ENCODE data around the gene MPV17. TPM values are rescaled to one million over a fixed set of nuclear protein-coding genes. Genes with fewer than 3 reads are reported as not detected.

The MPV17 gene
- total RNA-seq, 1 experiment from 2014 or later, result 59.4 TPM

DNA sequence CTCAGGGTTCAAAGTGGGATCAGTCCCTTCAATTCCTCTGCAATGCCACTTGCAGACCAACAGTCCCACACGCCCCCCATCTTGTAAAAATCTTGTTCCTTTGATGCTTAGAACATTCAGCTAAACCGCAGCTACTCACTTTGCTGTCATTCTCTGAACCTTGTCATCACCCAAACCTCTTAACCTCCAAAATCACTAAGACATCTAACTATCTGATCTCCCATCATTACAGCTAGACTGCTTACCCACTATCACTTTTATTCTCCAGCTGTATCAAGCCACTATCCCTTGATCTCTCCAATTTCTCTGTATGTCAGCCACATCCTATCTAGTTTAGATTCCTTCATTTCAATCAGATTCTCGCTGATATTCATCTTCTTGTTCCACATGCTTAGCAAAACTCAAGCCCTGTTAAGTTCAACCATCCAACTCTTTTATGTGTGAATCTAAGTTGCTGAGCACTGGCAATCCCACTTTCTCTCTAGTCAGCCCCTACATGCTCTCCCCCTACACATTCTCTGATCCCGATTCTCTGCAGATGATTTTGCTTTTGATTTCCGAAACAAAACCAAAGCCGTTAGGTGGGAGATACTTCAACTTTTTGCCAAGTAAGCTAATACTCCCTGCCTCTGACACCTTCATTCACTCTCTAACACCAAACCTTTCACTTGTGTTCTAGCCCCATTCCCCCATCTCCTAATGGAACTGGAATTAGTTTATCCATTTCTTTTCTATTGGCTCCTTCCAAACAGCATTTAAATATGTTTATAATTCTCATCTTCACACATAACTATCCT lies 29.1 kb upstream of the MPV17 start:
- Histone ChIP-seq H3K79me2 (ENCODE audit: insufficient read depth, low read length) (peaks cover 45% of the 10 kb centered on the region; the same call in 1 of the 2 replicates), H3K9ac (ENCODE audit: extremely low read depth, insufficient read length, low read length) (no peak overlapping the region), H2BK12ac (ENCODE audit: insufficient read length, low read depth, low read length) (no peak overlapping the region), H2BK20ac (ENCODE audit: low read depth, low read length, poor library complexity, severe bottlenecking) (no peak overlapping the region), H3K4me2 (ENCODE audit: insufficient read depth, insufficient read length, low read length) (no peak overlapping the region), H3K4ac (ENCODE audit: low read depth, low read length) (no peak overlapping the region), H3K9me3 (ENCODE audit: control insufficient read depth, low read depth, low read length) (no peaks in the 10 kb centered on the region), H3K27me3 (ENCODE audit: insufficient read depth, low read length) (no peaks in the 10 kb centered on the region), H3K4me1 (ENCODE audit: insufficient read depth, low read length) (peaks cover 2% of the 10 kb centered on the region; the same call in 1 of the 2 replicates), H3K56ac (ENCODE audit: insufficient read length, low read depth, low read length) (no peak overlapping the region), H2BK15ac (ENCODE audit: low read depth, low read length) (no peak overlapping the region), H4K5ac (ENCODE audit: insufficient read length, low read depth, low read length) (no peak overlapping the region), H3K23ac (ENCODE audit: insufficient read length, low read depth, low read length) (no peak overlapping the region), H2AFZ (ENCODE audit: low read length) (no peak overlapping the region), H3T11ph (ENCODE audit: low read length) (no peak overlapping the region), H2BK5ac (ENCODE audit: insufficient read length, low read length) (no peak overlapping the region), H3K14ac (ENCODE audit: insufficient read depth, low read length) (no peak overlapping the region), H2BK120ac (ENCODE audit: low read depth, low read length, poor library complexity, severe bottlenecking) (no peak overlapping the region), H3K18ac (ENCODE audit: insufficient read length, low read depth, low read length) (no peak overlapping the region), H4K20me1 (ENCODE audit: control insufficient read depth, insufficient read depth, insufficient read length) (peaks cover 4% of the 10 kb centered on the region), H3K23me2 (ENCODE audit: insufficient read length, low read depth, low read length, poor library complexity, severe bottlenecking) (no peaks in the 10 kb centered on the region), H4K8ac (replicated peaks; ENCODE audit: insufficient read length, low read depth, low read length) (no peak overlapping the region), H4K91ac (ENCODE audit: insufficient read length, low read depth, low read length) (no peak overlapping the region), H2AK5ac (ENCODE audit: insufficient read length, low read length) (no peak overlapping the region), H3K79me1 (ENCODE audit: insufficient read depth, low read depth, low read length, poor library complexity, severe bottlenecking) (peaks cover 6% of the 10 kb centered on the region), H3K27ac (ENCODE audit: insufficient read length, low read depth, low read length) (no peak overlapping the region)
- Mint-ChIP-seq H3K27me3 (ENCODE audit: low read depth) (no peaks in the 10 kb centered on the region), H3K27ac (peak overlapping the region in 2 of 3 experiments; percentile 1 to 25; a peak in 3 of 7 replicates), H3K36me3 (ENCODE audit: insufficient read depth in 1 of 3, low read depth in 3 of 3) (peaks cover 5 to 23% (median 14%) of the 10 kb centered on the region in 3 experiments), H3K4me3 (no peak overlapping the region), H3K9me3 (peaks cover 2 to 6% of the 10 kb centered on the region in 2 experiments; a peak in 4 of 5 replicates), H3K4me1 (peaks cover 12 to 31% of the 10 kb centered on the region in 2 experiments)
- DNase-seq, result no peak
- WGBS (ENCODE audit: extremely low coverage, insufficient read length, low lambda C conversion rate), result no CpG with 5 or more reads among the region's 6 CpGs
- TF ChIP-seq, protein P1, sequence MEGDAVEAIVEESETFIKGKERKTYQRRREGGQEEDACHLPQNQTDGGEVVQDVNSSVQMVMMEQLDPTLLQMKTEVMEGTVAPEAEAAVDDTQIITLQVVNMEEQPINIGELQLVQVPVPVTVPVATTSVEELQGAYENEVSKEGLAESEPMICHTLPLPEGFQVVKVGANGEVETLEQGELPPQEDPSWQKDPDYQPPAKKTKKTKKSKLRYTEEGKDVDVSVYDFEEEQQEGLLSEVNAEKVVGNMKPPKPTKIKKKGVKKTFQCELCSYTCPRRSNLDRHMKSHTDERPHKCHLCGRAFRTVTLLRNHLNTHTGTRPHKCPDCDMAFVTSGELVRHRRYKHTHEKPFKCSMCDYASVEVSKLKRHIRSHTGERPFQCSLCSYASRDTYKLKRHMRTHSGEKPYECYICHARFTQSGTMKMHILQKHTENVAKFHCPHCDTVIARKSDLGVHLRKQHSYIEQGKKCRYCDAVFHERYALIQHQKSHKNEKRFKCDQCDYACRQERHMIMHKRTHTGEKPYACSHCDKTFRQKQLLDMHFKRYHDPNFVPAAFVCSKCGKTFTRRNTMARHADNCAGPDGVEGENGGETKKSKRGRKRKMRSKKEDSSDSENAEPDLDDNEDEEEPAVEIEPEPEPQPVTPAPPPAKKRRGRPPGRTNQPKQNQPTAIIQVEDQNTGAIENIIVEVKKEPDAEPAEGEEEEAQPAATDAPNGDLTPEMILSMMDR (conservative IDR thresholded peaks at IDR 0.05), result no peak
